Activated CD8-positive, alpha-beta memory T cell treated with anti-CD3 and anti-CD28 coated beads, Interleukin-2, amount 10 ng/mL, durations not matched to agents 7 days and 5 days (primary cell): Measurements from ENCODE around the gene SLC46A1. TPM values are rescaled to one million over a fixed set of nuclear protein-coding genes. Genes with fewer than 3 reads are reported as not detected.
"Not testable (repeated sequence)": the region's sequence is repeated elsewhere in the genome, so short reads cannot be mapped to it uniquely, and the experiment has no call there.

Experiments
- ATAC-seq: fragments of 150-1000 bp; cut with Tn5 transposase; one replicate; pipeline ENCODE4 v1.10.0; 2021; ENCODE audit warnings: moderate library complexity
- CTCF ChIA-PET: fragments of 350-600 bp; sonication (Branson Sonifier 250); formaldehyde crosslinking; loops from one replicate; lab custom pipeline; 2021; ENCODE audit warnings: antibody characterized with exemption; lab: Charles Lee
- DNase-seq: peaks from one replicate; pipeline ENCODE4 v3.0.0-alpha.2; 2020
- H3K27ac Mint-ChIP-seq: one replicate; pipeline ENCODE4 v1.8.0; 2021; ENCODE audit warnings: mild to moderate bottlenecking, mixed read lengths
- H3K27me3 Mint-ChIP-seq: one replicate; pipeline ENCODE4 v1.8.0; 2021; ENCODE audit warnings: mixed read lengths
- H3K36me3 Mint-ChIP-seq: one replicate; pipeline ENCODE4 v1.8.0; 2021; ENCODE audit warnings: mild to moderate bottlenecking, mixed read lengths
- H3K4me1 Mint-ChIP-seq: one replicate; pipeline ENCODE4 v1.8.0; 2021; ENCODE audit warnings: mixed read lengths
- H3K4me3 Mint-ChIP-seq: one replicate; pipeline ENCODE4 v1.8.0; 2021; ENCODE audit warnings: mild to moderate bottlenecking, moderate library complexity, mixed read lengths
- H3K9me3 Mint-ChIP-seq: one replicate; pipeline ENCODE4 v1.8.0; 2022; ENCODE audit warnings: low read depth, mixed read lengths
- total RNA-seq, 2 experiments: library from RNA; stranded (reverse); gene quantifications; one replicate each; pipeline ENCODE4 v1.2.3, GENCODE V29; 2021

Gene SLC46A1
- total RNA-seq, result 1 to 10 TPM; 3.0 to 5.3 TPM

- ATAC-seq (peak; percentile 88), DNase-seq (peak; percentile 71)
- peak within 1 kb of the TSS; percentile 35 for H3K27ac Mint-ChIP-seq
- H3K4me1 Mint-ChIP-seq, result peaks cover 18% of the 10 kb centered on the region
- H3K36me3 Mint-ChIP-seq, result no peaks in the 10 kb centered on the region
- CTCF ChIA-PET, result interaction anchor here (1.0 to 2.7 kb wide), 2 partner anchors 11 to 21 kb away, joined by 3 to 21 read pairs; no protein-coding TSS in a partner anchor
- peaks cover 12% of the 10 kb centered on the region for H3K27me3 Mint-ChIP-seq
- H3K9me3 Mint-ChIP-seq, result no peaks in the 10 kb centered on the region
- H3K4me3 Mint-ChIP-seq, result peak within 1 kb of the TSS; percentile 68
Measured at GRCh38 chr17:28405632-28406472, at the start of gene SLC46A1. SLC46A1 (minus strand) TSS chr17:28406212; CDS start chr17:28406114, 98 bp downstream.

GRCh38 chr17:28449859-28450258 is 43.8 kb upstream of the SLC46A1 start:
- Mint-ChIP-seq H3K27ac (no peak overlapping the region), H3K27me3 (peaks cover 34% of the 10 kb centered on the region), H3K4me3 (no peak overlapping the region), H3K36me3 (no peaks in the 10 kb centered on the region), H3K9me3 (no peaks in the 10 kb centered on the region), H3K4me1 (no peaks in the 10 kb centered on the region)
- DNase-seq, result no peak
- ATAC-seq, result no peak
- CTCF ChIA-PET, result interaction anchor here (1.6 kb wide), 1 partner anchor 19 kb away, joined by 3 read pairs; no protein-coding TSS in a partner anchor

GRCh38 chr17:28447396-28447760 is 41.4 kb upstream of the SLC46A1 start:
- H3K36me3 Mint-ChIP-seq, result no peaks in the 10 kb centered on the region
- H3K4me1 Mint-ChIP-seq, result no peaks in the 10 kb centered on the region
- DNase-seq (no peak), ATAC-seq (no peak)
- no peak overlapping the region for H3K4me3 Mint-ChIP-seq
- H3K27ac Mint-ChIP-seq, result no peak overlapping the region
- CTCF ChIA-PET, result no interaction called here
- H3K9me3 Mint-ChIP-seq, result no peaks in the 10 kb centered on the region
- H3K27me3 Mint-ChIP-seq, result peaks cover 37% of the 10 kb centered on the region

GRCh38 chr17:28446716-28447395 is 40.8 kb upstream of the SLC46A1 start:
- no peaks in the 10 kb centered on the region for H3K9me3 Mint-ChIP-seq
- no peak for ATAC-seq
- no peak overlapping the region for H3K27ac Mint-ChIP-seq
- DNase-seq, result no peak
- H3K27me3 Mint-ChIP-seq, result peaks cover 38% of the 10 kb centered on the region
- no peaks in the 10 kb centered on the region for H3K36me3 Mint-ChIP-seq
- no peaks in the 10 kb centered on the region for H3K4me1 Mint-ChIP-seq
- CTCF ChIA-PET, result no interaction called here
- H3K4me3 Mint-ChIP-seq, result no peak overlapping the region

GRCh38 chr17:28443901-28444638 is 38.1 kb upstream of the SLC46A1 start:
- no peaks in the 10 kb centered on the region for H3K9me3 Mint-ChIP-seq
- no peak for DNase-seq
- H3K27ac Mint-ChIP-seq, result no peak overlapping the region
- peaks cover 31% of the 10 kb centered on the region for H3K27me3 Mint-ChIP-seq
- H3K36me3 Mint-ChIP-seq, result no peaks in the 10 kb centered on the region
- H3K4me3 Mint-ChIP-seq, result no peak overlapping the region
- ATAC-seq, result no peak
- CTCF ChIA-PET, result no interaction called here
- no peaks in the 10 kb centered on the region for H3K4me1 Mint-ChIP-seq

GRCh38 chr17:28434326-28434725 is 28.3 kb upstream of the SLC46A1 start:
- ATAC-seq, H3K9me3 Mint-ChIP-seq, H3K27ac Mint-ChIP-seq, H3K4me1 Mint-ChIP-seq, CTCF ChIA-PET, DNase-seq, H3K36me3 Mint-ChIP-seq, H3K4me3 Mint-ChIP-seq: not testable (repeated sequence)
- H3K27me3 Mint-ChIP-seq, result peaks cover 38% of the 10 kb centered on the region

- Mint-ChIP-seq H3K27me3 (peaks cover 39% of the 10 kb centered on the region), H3K36me3 (no peaks in the 10 kb centered on the region), H3K4me3 (no peak overlapping the region), H3K4me1 (no peaks in the 10 kb centered on the region), H3K27ac (no peak overlapping the region), H3K9me3 (no peaks in the 10 kb centered on the region)
- CTCF ChIA-PET, result no interaction called here
- no peak for ATAC-seq
- no peak for DNase-seq
Measured at GRCh38 chr17:28433721-28434120, 27.7 kb upstream of the SLC46A1 start.

GRCh38 chr17:28427982-28428381 is 22.0 kb upstream of the SLC46A1 start:
- H3K36me3 Mint-ChIP-seq, H3K4me3 Mint-ChIP-seq, DNase-seq, H3K4me1 Mint-ChIP-seq, H3K9me3 Mint-ChIP-seq, ATAC-seq, H3K27ac Mint-ChIP-seq: not testable (repeated sequence)
- CTCF ChIA-PET, result interaction anchor here (0.7 kb wide), 1 partner anchor 34 kb away, joined by 3 read pairs; no protein-coding TSS in a partner anchor
- peaks cover 22% of the 10 kb centered on the region for H3K27me3 Mint-ChIP-seq

- CTCF ChIA-PET, result no interaction called here
- DNase-seq (no peak), ATAC-seq (no peak)
- H3K27ac Mint-ChIP-seq, result no peak overlapping the region
- H3K4me3 Mint-ChIP-seq, result no peak overlapping the region
- no peaks in the 10 kb centered on the region for H3K36me3 Mint-ChIP-seq
- H3K4me1 Mint-ChIP-seq, result no peaks in the 10 kb centered on the region
- peaks cover 18% of the 10 kb centered on the region for H3K27me3 Mint-ChIP-seq
- H3K9me3 Mint-ChIP-seq, result no peaks in the 10 kb centered on the region
Measured at GRCh38 chr17:28427371-28427770, 21.4 kb upstream of the SLC46A1 start.

GRCh38 chr17:28426081-28426519 is 20.1 kb upstream of the SLC46A1 start:
- H3K27me3 Mint-ChIP-seq, result peaks cover 8% of the 10 kb centered on the region
- ATAC-seq (no peak), DNase-seq (no peak)
- CTCF ChIA-PET, result interaction anchor here (2.2 kb wide), 1 partner anchor 10 kb away, joined by 6 read pairs; no protein-coding TSS in a partner anchor
- no peaks in the 10 kb centered on the region for H3K9me3 Mint-ChIP-seq
- H3K36me3 Mint-ChIP-seq, result no peaks in the 10 kb centered on the region
- H3K4me3 Mint-ChIP-seq, result no peak overlapping the region
- no peaks in the 10 kb centered on the region for H3K4me1 Mint-ChIP-seq
- no peak overlapping the region for H3K27ac Mint-ChIP-seq

- CTCF ChIA-PET, result interaction anchor here (2.2 kb wide), 1 partner anchor 9 kb away, joined by 6 read pairs; no protein-coding TSS in a partner anchor
- H3K36me3 Mint-ChIP-seq, result no peaks in the 10 kb centered on the region
- ATAC-seq, result no peak
- H3K27me3 Mint-ChIP-seq, result peaks cover 6% of the 10 kb centered on the region
- no peak overlapping the region for H3K27ac Mint-ChIP-seq
- no peaks in the 10 kb centered on the region for H3K4me1 Mint-ChIP-seq
- DNase-seq, result no peak
- H3K4me3 Mint-ChIP-seq, result no peak overlapping the region
- no peaks in the 10 kb centered on the region for H3K9me3 Mint-ChIP-seq
Measured at GRCh38 chr17:28425206-28425605, 19.2 kb upstream of the SLC46A1 start.

GRCh38 chr17:28421787-28422305 is 15.8 kb upstream of the SLC46A1 start:
- Mint-ChIP-seq H3K9me3 (no peaks in the 10 kb centered on the region), H3K27ac (no peak overlapping the region), H3K4me3 (no peak overlapping the region), H3K4me1 (peaks cover 4% of the 10 kb centered on the region), H3K36me3 (no peaks in the 10 kb centered on the region), H3K27me3 (peaks cover 6% of the 10 kb centered on the region)
- DNase-seq, result no peak
- ATAC-seq, result no peak
- CTCF ChIA-PET, result interaction anchor here (0.7 kb wide), 1 partner anchor 442 kb away, joined by 3 read pairs; no protein-coding TSS in a partner anchor
